ENCODE results near the gene BSX. TPM values are rescaled to one million over a fixed set of nuclear protein-coding genes. Genes with fewer than 3 reads are reported as not detected.

The BSX gene
- total RNA-seq, 1 donor from 2014 or later: not detected

DNA sequence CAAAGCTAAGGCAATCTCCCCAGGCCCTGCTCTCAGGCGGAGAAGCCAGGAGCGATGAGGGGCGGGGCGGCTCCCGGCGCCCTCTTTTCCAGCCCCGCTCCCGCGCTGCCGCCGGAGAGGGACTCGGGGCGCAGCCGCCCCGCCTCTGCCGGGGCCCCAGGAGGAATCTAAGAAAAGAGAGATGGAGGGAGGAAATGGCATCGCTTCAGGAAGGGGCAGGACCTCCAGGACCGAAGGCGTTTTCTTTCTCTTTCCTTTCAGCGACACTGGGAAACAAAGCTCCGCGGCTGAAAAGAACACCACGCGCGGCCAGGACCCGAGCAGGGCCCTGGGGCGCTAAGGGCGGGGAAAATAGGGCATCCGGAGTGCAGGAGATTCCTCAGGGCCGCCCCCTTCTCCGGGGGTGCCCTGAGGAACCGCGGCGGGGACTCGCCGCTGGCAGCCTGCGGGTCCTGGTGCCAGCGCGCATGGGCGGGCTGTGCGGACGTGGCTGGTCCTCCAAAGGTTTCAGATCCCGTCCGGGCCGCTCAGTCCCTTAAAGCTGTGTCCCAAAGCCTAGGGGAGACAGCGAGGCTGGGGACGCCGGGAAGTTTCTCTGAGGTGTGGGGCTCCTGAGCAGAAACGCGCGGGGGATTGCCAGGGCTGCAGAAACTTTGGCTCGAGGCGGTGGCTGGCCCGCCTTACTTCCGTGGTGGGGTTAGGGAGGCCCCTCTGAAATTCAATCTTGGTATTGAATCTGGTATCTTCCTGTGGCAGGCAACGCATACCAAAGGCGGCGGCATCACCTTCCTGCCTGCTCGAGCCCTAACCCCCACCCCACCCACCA is 2.8 kb upstream of the BSX start:
- POLR2A ChIA-PET: interaction anchor here (1.0 kb wide), 1 partner anchor 78 kb away, joined by 4 read pairs; no protein-coding TSS in a partner anchor
- ATAC-seq (ENCODE audit: low read depth): no peak
- H3K27ac Mint-ChIP-seq: no peak overlapping the region
- peaks cover 64% of the 10 kb centered on the region for H3K27me3 Mint-ChIP-seq
- no peak for DNase-seq
- H3K4me1 Mint-ChIP-seq: peaks cover 23% of the 10 kb centered on the region
- peak overlapping the region; percentile 83 for H3K4me3 Mint-ChIP-seq
- TF ChIP-seq CTCF (IDR thresholded peaks at IDR 0.05): no peak
- CTCF ChIA-PET: no interaction called here
- no peaks in the 10 kb centered on the region for H3K36me3 Mint-ChIP-seq (ENCODE audit: low read depth)
- H3K9me3 Mint-ChIP-seq: no peaks in the 10 kb centered on the region
- intact Hi-C loops (cut with micrococcal nuclease): loop anchor here (2.0 to 5.0 kb wide), 2 partner anchors 68 to 102 kb away; partner anchors contain the start of gene JHY

DNA sequence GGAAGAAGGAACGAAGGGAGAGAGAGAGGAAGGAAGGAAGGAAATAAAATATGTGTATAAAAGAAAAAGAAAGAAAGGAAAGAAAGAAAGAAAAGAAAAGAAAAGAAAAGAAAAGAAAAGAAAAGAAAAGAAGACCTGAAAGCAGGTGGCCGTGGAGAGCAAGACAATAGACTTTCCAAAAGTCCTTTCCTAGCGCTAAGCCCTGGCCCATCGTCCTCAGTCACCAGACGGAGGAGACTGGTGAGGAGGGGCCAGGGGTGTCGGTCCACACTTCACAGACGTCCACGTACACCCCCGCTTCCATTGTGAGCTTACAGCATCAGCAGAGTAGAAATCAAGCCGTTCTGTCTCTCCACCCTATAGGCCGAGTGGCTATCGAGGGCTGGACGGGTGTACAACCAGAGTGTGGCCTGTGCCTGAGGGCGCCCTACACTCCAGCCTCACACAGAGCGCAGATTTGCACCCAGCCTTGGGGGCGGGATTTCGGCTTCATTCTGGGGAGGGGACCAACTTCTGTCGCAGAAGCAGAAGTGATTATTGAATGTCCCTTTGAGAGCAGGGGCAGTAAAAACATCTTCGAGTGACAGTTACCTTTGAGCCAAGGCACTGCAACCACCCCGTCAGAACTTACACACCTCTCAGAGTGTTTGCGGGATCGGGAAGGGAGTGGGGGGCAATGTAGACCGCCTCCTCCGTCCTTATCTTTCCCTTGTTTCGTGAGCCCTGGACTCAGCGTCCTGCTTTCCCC is 2.0 kb upstream of the BSX start:
- Mint-ChIP-seq H3K4me1 (peaks cover 23% of the 10 kb centered on the region), H3K27ac (no peak overlapping the region), H3K36me3 (ENCODE audit: low read depth) (no peaks in the 10 kb centered on the region), H3K27me3 (peaks cover 70% of the 10 kb centered on the region), H3K9me3 (no peaks in the 10 kb centered on the region), H3K4me3 (peak overlapping the region; percentile 64)
- ChIA-PET POLR2A (interaction anchor here (1.0 kb wide), 1 partner anchor 79 kb away, joined by 4 read pairs; no protein-coding TSS in a partner anchor), CTCF (no interaction called here)
- intact Hi-C loops (cut with micrococcal nuclease): loop anchor here (2.0 to 5.0 kb wide), 2 partner anchors 69 to 101 kb away; partner anchors contain the start of gene JHY
- DNase-seq (no peak), ATAC-seq (ENCODE audit: low read depth) (no peak)
- TF ChIP-seq CTCF (IDR thresholded peaks at IDR 0.05): no peak

DNA sequence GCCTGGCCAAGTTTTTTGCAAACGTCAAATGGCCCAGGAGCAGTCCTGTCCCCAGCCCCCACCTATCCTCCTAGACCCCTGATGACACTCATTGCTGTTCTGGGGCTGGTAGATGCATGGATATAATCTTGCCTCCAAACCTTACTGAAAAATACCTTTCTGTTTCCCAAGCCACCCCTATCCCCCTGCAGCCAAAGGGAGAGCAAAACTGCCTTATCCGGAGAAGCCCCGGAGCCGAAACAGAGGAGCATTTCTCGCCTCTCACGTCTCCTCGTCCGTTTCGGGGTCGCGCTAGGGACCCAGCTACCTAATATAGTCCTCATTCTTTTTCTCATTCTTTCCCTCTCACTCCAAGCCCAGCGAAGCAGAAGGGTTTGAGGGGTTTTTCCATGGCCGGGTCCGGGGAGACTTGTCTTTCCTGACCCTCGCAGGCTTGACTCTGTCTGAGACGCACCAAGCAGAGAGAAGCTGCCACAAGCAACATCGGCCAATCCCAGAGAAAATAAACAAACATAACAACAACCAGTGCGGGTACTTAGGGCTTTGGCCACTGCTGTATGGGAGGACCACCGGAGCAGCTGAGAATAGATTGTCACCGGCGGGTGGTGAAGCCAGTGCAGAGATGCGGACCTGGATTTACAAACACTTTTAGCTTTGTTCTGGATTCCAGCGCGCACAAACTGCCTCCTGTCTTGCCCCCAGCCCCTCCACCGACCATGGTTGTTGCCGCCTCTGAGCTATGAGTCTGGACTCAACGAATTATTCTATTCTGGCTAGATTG is 1.6 kb downstream of the BSX start:
- peaks cover 81% of the 10 kb centered on the region for H3K27me3 Mint-ChIP-seq
- ATAC-seq (ENCODE audit: low read depth): no peak
- peaks cover 39% of the 10 kb centered on the region for H3K4me1 Mint-ChIP-seq
- no peaks in the 10 kb centered on the region for H3K9me3 Mint-ChIP-seq
- CTCF ChIA-PET: no interaction called here
- intact Hi-C loops (cut with micrococcal nuclease): loop anchor here (5.0 kb wide), 1 partner anchor 72 kb away; no protein-coding TSS in a partner anchor
- H3K4me3 Mint-ChIP-seq: no peak overlapping the region
- no peaks in the 10 kb centered on the region for H3K36me3 Mint-ChIP-seq (ENCODE audit: low read depth)
- H3K27ac Mint-ChIP-seq: no peak overlapping the region
- TF ChIP-seq CTCF (IDR thresholded peaks at IDR 0.05): no peak
- POLR2A ChIA-PET: interaction anchor here (0.8 kb wide), 1 partner anchor 82 kb away, joined by 3 read pairs; the partner anchor contains the start of gene HSPA8
- no peak for DNase-seq

GRCh38 chr11:122979103-122979814 is 2.4 kb downstream of the BSX start:
- H3K4me3 Mint-ChIP-seq: no peak overlapping the region
- ATAC-seq (ENCODE audit: low read depth) (no peak), DNase-seq (no peak)
- ChIA-PET POLR2A (interaction anchor here (0.7 kb wide), 1 partner anchor 1789 kb away, joined by 4 read pairs; no protein-coding TSS in a partner anchor), CTCF (no interaction called here)
- TF ChIP-seq CTCF (IDR thresholded peaks at IDR 0.05): no peak
- intact Hi-C loops (cut with micrococcal nuclease): no loop called here
- no peaks in the 10 kb centered on the region for H3K36me3 Mint-ChIP-seq (ENCODE audit: low read depth)
- no peak overlapping the region for H3K27ac Mint-ChIP-seq
- peaks cover 34% of the 10 kb centered on the region for H3K4me1 Mint-ChIP-seq
- H3K27me3 Mint-ChIP-seq: peaks cover 82% of the 10 kb centered on the region
- no peaks in the 10 kb centered on the region for H3K9me3 Mint-ChIP-seq

All from activated B cell treated with CpG ODN at 0.5 μM for 24 hours (primary cell).